ENCODE data around the gene CHST3.

CHST3 gene

DNA sequence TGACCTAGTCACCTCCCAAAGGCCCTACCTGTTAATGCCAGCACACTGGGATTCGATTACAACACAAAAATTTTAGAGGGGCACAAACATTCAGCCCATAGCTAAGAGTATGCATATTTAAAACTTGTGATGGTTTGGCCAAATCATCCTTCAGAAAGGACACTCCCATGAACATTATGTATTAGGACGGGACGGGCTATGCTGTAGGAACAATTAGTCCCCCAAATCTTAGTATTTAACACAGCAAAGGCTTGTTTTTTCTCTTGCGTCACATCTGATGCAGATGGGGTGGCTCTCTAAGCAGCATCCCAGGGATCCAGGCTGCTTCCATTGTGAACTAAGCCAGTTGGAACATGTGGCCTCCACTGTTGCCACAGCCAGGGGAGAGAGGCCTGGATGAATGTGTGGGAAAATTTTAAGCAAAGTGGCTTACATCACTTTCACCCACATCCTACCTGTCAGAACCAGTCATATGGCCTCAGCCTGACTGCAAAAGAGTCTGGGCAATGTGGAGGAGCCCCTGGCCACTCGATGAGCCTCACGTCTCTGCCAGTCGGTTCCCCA, 26.6 kb downstream of the CHST3 start:
- no peak for DNase-seq (ENCODE audit: low read depth in 3 of 3)

DNA sequence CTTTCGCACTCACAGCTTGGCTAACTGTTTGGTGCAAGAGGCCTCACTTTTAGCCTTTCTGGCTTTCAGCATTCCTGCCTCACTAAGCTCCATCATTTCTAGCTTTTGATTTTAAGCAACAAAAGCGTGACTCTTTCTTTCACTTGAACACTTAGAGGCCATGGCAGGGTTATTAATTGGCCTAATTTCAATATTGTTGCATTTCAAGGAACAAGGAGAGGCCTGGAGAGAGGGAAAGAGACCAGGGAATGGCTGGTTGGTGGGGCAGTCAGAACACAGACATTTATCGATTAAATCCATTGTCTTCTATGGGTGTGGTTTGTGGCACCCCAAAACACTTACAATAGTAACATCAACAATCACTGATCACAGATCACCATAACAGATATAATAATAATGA, 31.3 kb downstream of the CHST3 start:
- no peak for DNase-seq (ENCODE audit: low read depth in 3 of 3)

DNA sequence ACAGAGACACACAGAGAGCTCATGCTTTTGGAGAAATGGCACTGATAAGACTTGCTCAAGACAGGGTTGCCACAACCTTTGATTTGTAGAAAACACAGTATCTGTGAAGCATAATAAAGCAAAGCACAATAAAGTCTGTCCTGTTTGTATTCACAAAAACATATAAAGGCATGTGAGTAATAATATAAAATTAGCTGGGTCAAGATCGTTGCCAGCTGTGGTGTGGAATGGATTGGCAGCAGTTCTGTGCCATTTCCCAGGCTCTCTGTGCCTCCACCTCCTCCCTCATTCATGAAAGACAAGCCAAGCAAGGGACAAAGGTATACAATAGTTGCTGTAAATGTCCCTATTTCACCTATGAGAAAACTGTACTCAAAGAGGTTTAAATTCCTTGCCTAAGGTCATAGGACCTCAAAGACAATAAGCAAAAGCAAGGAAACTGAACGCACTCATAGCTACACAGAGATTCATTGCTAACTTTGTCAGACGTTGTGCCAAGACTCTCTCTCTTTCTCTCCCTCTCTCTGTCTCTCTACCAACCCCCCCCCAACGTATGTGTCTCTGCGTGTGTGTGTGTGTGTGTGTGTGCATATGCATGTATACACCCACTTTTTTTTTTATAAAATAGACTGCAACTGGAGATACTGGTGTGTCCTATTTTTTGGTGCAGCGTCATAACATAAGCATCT, 31.8 kb downstream of the CHST3 start:
- DNase-seq (ENCODE audit: low read depth in 3 of 3): no peak

DNA sequence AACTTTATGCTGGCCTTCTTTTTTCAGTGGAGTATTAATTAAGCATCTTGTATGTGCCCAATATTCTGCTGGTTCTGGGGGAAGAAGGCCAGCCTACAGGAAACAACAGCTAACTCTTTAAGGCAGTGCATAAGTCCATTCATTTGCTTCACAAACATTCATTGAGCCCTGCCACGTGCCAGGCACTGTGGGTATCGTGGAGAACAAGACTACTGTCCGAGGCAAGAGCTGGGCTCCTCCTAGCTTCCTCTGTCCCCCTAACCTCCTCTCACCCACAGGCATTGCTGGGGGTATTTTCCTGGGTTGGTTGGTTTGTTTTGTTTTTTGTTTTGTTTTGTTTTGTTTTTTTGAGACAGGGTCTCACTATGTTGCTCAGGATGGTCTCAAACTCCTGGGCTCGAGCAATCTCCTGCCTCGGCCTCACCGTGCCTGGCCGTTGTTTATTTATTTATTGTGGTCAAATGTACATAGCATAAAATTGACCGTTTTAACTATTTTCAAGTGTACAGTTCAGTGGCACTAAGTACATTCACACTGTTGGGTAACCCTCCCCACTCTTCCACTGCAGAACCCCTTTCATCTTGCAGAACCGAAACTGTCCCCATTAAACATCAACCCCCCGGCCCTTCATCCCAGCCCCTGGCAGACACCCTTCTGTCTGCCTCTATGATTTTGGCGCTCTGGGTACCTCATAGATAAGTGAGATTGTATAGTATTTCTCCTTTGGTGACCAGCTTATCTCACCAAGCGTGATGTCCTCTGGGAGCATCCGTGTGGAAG, 32.6 kb downstream of the CHST3 start:
- DNase-seq (ENCODE audit: low read depth in 3 of 3): no peak

DNA sequence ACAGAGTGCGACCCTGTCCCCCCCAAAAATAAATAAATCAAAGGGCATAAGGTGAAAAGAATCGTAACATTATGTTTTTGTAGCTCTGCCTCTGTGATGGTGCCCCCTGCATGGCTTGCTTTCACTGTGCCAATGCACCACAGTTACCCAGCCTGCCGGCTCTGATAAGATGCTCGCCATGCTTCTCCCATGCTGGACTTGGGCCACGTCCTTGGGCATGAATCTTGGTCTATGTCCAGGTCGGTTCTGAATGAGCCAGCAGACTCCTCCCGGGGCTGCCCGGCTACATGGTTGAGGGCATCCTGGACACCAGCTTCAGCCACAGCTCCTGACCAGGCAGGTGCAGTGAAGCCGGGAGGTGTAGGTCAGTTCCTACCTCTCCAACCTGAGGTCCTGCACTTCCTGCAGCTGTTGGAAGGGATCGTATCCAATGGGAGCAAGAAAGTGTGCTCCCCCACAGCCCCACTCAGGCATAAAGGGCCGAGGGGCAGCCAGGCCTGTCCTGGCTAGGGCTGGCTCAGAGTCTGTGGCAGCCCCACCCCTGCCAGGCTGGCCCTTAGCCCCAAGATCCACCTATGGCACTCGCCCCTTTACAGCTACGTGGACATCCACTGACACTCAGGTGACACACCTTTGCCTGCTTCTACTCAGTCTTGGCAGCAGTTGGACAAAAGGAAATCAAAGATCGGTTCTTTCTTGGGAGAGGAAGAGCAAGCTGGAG, 34.1 kb downstream of the CHST3 start:
- no peak for DNase-seq (ENCODE audit: low read depth in 3 of 3)

DNA sequence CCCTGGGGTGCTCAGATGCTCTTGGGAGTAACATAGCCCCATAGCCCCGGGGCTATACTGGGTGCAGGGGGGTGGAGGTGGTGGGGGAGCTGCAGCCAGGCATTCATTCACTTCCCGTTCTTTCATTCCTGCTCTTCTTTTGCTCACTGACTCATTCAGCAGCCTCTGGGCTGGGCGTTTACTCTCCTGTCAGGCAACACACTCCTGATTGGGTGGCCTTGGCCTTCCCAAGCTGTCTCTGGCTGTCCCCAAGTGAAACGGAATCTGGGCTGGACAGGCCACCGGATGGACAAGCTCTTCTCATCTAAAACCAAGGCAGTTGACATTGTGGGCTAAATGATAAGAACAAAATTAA, 34.6 kb downstream of the CHST3 start:
- no peak for DNase-seq (ENCODE audit: low read depth in 3 of 3)

DNA sequence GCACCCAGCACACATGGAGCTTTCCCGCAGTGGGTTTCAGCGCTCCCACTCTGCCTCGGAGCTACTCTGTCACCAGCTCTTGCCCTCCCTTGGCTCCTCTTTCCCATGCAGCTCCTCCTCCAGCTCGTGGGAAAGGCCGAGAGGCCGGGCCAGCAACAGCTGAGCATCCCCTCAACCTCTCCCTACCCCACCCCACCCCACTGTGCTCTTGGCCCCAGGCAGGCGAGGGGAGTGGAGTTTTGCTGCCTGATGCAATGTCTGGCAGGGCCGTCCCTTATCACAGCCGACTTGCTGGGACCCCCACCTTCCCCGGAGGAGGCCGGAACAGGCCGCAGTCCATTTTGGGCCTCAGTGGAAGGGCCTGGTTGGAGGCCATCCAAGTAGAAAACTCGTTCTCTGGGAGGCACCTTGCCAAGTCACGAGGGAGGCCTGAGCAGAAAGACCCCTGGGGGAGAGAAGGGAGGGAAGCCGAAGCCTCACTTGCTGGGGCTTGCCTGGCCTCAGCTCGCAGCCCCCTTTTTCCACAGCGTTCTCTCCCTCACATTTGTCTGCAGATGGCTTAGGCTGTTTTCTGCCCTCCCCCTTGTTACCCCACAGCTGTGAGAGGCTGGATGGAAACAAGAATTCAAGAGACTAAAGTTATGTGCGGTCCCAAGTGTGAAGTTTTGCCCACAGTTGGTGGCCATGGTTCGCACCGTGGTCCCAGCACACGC, 35.3 kb downstream of the CHST3 start:
- no peak for DNase-seq (ENCODE audit: low read depth in 3 of 3)

DNA sequence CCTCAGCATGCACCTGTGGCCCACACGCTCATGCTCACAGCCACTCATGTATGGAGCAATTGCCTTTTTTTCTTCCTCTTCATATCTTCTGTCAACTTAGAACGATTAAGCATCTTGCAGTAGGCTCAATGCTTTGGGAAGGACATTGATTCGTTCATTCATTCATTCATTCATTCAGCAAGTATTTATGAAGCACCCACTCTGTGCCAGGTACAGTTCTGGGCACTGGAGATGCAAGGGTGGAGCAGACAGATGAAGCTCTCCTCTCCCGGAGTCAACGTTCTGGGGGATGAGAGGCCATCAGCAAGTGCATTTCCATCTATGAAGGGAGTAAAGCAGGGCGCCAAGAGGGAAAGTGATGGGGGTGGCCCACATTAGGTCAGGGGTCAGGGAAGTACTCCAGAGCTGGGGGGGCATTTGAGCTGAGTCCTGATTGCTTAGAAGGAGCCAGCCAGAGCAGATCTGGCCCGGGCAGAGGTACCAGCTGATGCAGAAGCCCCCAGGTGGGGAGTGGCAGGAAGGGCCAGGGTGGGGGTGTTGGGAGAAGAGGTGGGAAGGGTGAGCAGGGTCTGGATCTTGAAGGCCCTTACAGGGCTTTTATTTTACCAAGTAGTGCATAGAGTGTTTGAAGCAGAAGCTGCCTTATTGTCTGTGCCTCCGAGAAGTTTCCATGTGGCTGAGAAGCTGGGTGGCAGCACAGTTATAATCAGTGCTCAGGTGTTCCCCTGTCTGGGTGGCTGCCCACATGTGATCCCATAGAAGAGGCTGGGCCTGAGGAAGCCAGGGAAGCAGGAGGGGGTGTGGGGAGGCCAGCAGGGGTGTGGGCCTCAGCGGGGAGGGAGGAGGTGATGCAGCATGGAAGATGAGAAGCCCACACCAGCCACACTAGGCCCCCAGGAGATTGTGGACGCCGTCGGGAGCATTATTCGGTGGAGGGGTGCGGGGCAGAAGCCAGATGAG, 36.2 kb downstream of the CHST3 start:
- no peak for DNase-seq (ENCODE audit: low read depth in 3 of 3)

DNA sequence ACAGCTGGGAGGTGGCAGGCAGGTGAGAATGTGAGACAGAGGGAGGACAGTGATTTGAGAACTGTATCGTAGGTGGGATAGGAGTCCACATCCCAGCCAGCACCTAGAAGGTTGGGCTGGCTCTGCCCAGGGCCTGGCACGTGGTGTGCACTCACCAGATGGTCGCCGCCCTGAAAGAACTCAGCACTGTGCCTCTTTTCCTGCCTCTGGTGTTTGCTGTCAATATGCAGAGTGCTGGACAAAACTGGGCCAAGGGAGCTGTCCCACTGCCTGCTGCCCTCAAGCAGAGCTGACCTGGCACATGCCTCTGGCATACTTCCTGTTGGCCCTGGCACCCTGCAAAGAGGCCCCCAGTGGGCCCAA, 36.8 kb downstream of the CHST3 start:
- no peak for DNase-seq (ENCODE audit: low read depth in 3 of 3)

DNA sequence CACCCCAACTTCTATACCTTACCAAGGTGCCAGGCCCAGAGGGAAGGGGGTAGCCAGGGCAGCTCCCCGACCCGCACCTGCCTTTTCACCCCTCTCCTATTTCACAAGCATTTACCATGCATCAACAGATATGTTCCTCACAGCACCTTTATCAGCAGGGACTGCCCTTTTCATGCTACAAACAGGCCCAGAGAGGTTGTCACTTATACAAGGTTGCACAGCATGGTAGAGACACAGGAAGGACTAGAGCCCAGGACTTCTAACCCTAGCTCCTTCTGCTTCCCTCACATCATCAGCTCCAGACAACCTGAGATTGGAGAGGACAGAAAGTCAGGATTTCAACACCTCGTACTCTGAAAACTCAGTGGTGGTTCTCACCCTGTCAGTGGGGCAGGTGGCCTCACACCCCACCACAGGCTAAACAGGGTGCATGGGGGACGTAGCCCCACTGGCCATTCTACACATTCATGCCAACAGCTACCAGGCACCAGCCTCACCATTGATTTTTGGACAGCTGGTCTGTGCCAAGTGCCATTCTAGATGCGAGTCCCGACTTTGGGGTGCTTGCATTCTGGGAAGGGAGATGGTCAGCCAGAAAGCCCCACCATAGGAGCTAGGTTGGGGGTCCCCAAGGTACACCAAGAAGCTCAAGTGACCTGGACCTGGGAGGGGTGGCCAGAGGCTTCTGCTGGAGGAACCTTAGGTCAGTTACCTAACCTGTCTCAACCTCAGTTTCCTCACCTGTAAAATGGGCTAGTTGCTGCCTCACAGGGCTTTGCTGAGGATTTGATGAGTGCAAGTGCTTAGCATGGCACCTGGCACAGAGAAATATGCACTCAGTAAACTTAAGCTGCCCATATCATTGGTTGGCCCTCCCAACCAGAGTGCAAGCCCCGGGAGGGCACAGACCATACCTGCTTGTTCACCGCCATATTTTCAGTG, 38.4 kb downstream of the CHST3 start:
- no peak for DNase-seq (ENCODE audit: low read depth in 3 of 3)

DNA sequence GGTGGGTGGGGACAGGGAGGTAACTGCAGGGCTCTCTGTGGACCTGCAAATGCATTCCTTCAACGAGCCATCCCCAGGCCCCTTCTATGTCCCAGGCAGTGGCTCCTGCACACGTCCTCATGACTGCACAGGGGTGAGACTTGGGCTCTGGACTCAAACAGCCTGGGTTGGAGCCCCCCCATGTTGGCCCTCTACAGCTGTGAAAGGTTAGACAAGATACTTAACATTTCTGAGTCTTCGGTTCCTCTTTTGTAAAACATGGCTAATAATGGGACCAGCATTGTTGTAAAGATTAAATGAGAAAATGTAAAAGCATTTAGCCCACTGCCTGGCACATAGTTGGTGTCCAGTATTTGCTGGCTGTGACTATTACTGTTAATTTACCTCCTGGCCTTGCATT, 41.8 kb downstream of the CHST3 start:
- no peak for DNase-seq (ENCODE audit: low read depth in 3 of 3)

DNA sequence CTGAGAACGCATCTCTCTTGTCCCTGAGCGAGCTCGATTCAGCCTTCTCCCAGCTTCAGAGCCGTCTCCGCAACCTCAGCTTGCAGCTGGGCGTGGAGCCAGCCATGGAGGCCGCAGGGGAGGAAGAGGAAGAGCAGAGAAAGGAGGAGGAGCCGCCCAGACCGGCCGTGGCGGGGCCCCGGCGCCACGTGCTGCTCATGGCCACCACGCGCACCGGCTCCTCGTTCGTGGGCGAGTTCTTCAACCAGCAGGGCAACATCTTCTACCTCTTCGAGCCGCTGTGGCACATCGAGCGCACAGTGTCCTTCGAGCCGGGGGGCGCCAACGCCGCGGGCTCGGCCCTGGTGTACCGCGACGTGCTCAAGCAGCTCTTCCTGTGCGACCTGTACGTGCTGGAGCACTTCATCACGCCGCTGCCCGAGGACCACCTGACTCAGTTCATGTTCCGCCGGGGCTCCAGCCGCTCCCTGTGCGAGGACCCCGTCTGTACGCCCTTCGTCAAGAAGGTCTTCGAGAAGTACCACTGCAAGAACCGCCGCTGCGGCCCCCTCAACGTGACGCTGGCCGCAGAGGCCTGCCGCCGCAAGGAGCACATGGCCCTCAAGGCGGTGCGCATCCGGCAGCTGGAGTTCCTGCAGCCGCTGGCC, 43.2 kb downstream of the CHST3 start:
- no peak for DNase-seq (ENCODE audit: low read depth in 3 of 3)

DNA sequence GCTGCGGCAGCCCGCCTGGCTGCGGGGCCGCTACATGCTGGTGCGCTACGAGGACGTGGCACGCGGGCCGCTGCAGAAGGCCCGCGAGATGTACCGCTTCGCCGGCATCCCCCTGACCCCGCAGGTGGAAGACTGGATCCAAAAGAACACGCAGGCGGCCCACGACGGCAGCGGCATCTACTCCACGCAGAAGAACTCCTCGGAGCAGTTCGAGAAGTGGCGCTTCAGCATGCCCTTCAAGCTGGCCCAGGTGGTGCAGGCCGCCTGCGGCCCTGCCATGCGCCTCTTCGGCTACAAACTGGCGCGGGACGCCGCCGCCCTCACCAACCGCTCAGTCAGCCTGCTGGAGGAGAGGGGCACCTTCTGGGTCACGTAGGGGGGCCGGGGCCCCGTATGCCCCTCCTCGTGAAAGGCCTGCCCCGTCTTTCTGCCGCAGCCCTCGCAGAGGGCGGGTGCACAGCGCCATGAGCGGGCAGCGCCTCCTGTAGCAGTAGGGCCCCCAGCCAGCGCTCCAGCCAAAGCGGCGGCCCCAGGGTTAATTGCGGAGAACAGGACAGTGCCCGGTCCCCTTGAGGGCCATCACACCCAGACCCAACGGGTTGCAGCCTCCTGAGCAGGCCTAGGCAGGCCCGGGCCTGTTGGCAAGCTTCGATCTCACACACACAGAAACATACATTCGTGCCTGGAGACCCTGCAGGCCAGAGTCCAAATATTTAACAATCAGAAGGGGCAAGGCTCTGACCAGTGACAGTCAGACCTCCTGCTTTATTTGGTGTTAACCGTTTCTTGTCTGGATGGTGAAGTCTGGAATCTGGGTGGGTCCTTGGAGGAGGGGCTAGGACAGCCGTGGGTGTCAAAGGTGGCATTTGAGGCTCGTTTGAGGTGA, 44.1 kb downstream of the CHST3 start:
- no peak for DNase-seq (ENCODE audit: low read depth in 3 of 3)

DNA sequence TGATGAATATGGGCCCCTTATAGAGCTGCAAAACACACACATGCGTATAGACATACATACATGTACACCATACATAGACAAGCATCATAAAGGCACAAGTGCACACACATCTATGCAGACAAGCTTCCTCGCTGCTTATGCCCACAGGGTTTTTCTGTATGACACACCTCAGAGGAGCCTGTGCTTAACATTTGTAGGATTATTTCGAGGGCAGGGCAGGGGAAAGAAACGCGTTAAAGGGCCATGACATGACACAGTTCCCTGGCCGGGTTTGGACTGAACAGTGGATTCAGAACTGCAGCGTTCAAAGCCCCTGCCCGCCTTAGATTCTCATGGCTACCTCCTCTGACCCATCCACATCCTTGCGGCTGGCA, 44.8 kb downstream of the CHST3 start:
- DNase-seq (ENCODE audit: low read depth in 3 of 3): no peak

DNA sequence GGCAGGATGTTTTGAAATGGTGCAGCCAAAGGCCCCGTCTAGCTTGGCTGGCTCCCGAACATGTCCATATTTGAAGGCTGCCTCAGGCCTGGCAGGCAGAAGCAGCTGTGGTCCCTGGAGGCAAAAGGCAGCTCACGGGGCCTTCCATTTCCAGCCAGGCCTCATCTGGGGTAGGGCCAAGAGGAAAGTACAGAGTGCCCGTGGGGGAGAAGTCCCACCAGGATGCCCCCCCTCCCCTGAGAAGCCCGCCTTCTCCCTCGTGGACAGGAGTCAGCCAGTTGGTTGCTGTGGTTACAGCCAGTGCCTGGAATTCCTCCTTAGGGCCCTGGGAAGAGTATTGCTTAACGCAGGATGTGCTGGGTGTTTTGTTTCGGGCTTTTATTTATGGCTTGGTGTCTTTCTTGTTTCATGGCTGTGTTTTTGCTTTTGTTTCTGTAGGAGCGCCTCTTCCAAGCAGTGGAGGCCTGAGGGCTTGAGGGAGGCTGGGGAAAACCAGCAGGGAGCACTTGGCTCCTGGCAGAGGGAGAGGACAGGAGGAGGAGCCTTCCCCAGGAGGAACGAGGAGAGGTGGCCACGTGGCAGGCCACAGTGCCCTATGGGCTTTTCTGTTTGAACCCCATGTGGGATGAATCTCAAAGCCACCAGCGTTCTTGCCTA, 45.4 kb downstream of the CHST3 start:
- DNase-seq (ENCODE audit: low read depth in 3 of 3): no peak

DNA sequence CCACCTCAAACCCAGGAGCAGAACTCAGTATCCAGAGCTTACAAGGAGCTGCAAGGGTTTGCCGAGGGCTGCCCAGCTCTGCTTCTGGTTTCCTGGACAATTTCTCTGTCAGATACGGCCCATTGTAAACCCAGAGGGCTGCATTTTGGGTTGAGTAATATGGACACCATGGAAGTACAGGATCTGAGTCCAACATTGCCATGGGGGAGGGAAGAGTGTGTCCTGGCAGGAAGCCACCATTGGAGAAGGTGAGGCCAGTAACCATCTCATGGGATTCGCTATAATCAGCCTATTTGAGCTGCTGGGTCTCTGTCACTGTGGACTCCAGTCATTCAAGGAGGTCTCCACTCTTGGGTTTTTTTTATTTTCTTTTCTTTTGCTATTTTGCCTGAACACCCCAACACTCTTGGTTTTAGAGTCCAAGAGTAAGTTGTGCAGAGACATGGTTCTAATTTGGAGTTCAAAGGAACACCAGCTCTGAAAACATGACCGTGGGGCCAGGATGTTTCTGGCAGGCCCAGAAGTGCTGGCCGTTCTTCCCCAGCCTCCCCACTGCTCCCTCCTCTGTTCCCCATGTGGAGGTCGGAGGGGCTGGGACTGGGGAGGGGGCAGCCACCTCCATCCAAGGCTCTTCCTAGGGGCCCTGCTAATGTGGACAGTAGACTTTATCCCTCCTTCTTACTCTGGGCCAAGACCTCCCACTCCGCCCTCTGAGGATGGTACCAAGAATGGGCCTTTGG, 46.2 kb downstream of the CHST3 start:
- DNase-seq (ENCODE audit: low read depth in 3 of 3): no peak

DNA sequence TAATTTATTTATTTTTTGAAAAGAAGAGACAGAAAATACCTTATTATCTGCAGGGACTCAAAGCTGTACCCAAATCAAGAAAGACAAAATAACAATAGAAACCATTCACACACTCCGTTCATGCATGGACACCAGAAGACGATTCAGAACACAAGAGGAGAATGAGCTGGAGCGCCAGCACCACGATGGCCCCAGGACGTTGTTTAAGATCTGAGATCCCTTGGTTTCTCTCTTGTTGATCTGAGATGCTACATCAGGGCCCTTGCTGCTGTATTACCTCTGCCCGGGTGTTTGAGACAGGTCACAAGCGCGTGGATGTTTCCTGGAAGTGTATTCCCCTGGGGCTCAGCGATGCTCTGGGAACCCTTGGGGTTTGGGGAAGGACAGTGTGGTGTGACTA, 46.8 kb downstream of the CHST3 start:
- no peak for DNase-seq (ENCODE audit: low read depth in 3 of 3)

All from stimulated activated CD4-positive, alpha-beta T cell treated with anti-CD3 and anti-CD28 coated beads, TNF-alpha, amount 100 ng/mL, for 24 hours (primary cell).